K562 (cell line): ENCODE data around the gene ARHGAP4. TPM values are rescaled to one million over a fixed set of nuclear protein-coding genes. Genes with fewer than 3 reads are reported as not detected.

Experiments
- ATF2 ChIP-seq: sonication (generic); formaldehyde crosslinking; IDR thresholded peaks from 2 replicates; pipeline ENCODE4 v1.8.1; 2022; ENCODE audit warnings: missing genetic modification reagents
- BACH1 ChIP-seq: fragments of 200-800 bp; sonication (Bioruptor generic); IDR thresholded peaks from 2 replicates; pipeline ENCODE4 v1.6.1; 2016; ENCODE audit warnings: missing genetic modification characterization, missing compliant biosample characterization
- CREB3 ChIP-seq: fragments of 450-650 bp; conservative IDR thresholded peaks from 2 replicates; pipeline ENCODE4 v1.6.1; 2016; ENCODE audit warnings: missing genetic modification characterization, low read depth, mild to moderate bottlenecking, missing compliant biosample characterization, moderate library complexity
- ELF1 ChIP-seq: fragments of 200-800 bp; sonication (Bioruptor generic); IDR thresholded peaks from 2 replicates; pipeline ENCODE4 v1.6.1; 2016; ENCODE audit warnings: missing genetic modification characterization, missing compliant biosample characterization
- ETV6 ChIP-seq, 3 experiments: fragments of 150-350 bp in 1 of 3; sonication (generic) in 1 of 3; formaldehyde crosslinking in 1 of 3; IDR thresholded peaks; 2 replicates each; pipeline versions ENCODE4 v1.6.1 to v1.8.0; 2014 to 2022; ENCODE audit warnings: borderline replicate concordance in 2 of 3, low read depth in 2 of 3, antibody characterized with exemption in 1 of 3, low read length in 1 of 3, mild to moderate bottlenecking in 1 of 3, missing genetic modification reagents in 1 of 3
- FOS ChIP-seq: IDR thresholded peaks from 3 replicates; pipeline ENCODE4 v1.6.1; 2011; ENCODE audit not compliant: insufficient read length; ENCODE audit errors: extremely low read depth
- GATAD2A ChIP-seq: fragments of 450-650 bp; IDR thresholded peaks from 2 replicates; pipeline ENCODE4 v1.6.1; 2017
- KDM2B ChIP-seq: fragments of 250-450 bp; sonication (Bioruptor Pico); IDR thresholded peaks from 2 replicates; pipeline ENCODE4 v1.8.0; 2021; ENCODE audit warnings: mild to moderate bottlenecking, moderate library complexity
- KDM4B ChIP-seq, 2 experiments: fragments of 450-650 bp in 1 of 2; sonication (generic) in 1 of 2; IDR thresholded peaks; 2 replicates each; pipeline ENCODE4 v1.6.1; 2016 to 2017; ENCODE audit warnings: borderline replicate concordance in 2 of 2, antibody characterized with exemption in 1 of 2, low read depth in 1 of 2, mild to moderate bottlenecking in 1 of 2
- LEF1 ChIP-seq: fragments of 450-650 bp; IDR thresholded peaks from 2 replicates; pipeline ENCODE4 v1.6.1; 2016; ENCODE audit warnings: mild to moderate bottlenecking
- MBD1 ChIP-seq: fragments of 250-450 bp; sonication (Bioruptor Pico); IDR thresholded peaks from 2 replicates; pipeline ENCODE4 v1.8.0; 2022; ENCODE audit warnings: inconsistent platforms
- MIER1 ChIP-seq: fragments of 450-650 bp; IDR thresholded peaks from 2 replicates; pipeline ENCODE4 v1.6.1; 2016; ENCODE audit warnings: antibody characterized with exemption, mild to moderate bottlenecking, low read depth
- NCOA6 ChIP-seq: fragments of 450-650 bp; IDR thresholded peaks from 2 replicates; pipeline ENCODE4 v1.6.1; 2017; ENCODE audit warnings: mild to moderate bottlenecking
- PREB ChIP-seq: sonication (generic); formaldehyde crosslinking; IDR thresholded peaks from 2 replicates; pipeline ENCODE4 v1.8.1; 2023; ENCODE audit warnings: mild to moderate bottlenecking, missing genetic modification reagents
- RBM14 ChIP-seq: fragments of 200-400 bp; formaldehyde crosslinking; IDR thresholded peaks from 2 replicates; pipeline ENCODE4 v1.6.1; 2018; ENCODE audit warnings: low read depth, mild to moderate bottlenecking, low read length, moderate library complexity, borderline replicate concordance; ENCODE audit not compliant: insufficient read depth
- RNF2 ChIP-seq: sonication (generic); IDR thresholded peaks from 2 replicates; pipeline ENCODE4 v1.6.1; 2016
- TAF15 ChIP-seq: fragments of 200-400 bp; formaldehyde crosslinking; IDR thresholded peaks from 2 replicates; pipeline ENCODE4 v1.6.1; 2017; ENCODE audit warnings: mild to moderate bottlenecking, low read depth, low read length, moderate library complexity
- ZBTB1 ChIP-seq: sonication (generic); formaldehyde crosslinking; IDR thresholded peaks from 2 replicates; pipeline ENCODE4 v1.8.1; 2023; ENCODE audit warnings: missing genetic modification reagents, low read depth, mild to moderate bottlenecking, borderline replicate concordance
- ZNF140 ChIP-seq: fragments of 250-450 bp; sonication (Bioruptor Pico); IDR thresholded peaks from 2 replicates; pipeline ENCODE4 v1.8.0; 2021; ENCODE audit warnings: moderate library complexity, mild to moderate bottlenecking, inconsistent platforms
- ZNF197 ChIP-seq: fragments of 200-800 bp; sonication (Bioruptor generic); IDR thresholded peaks from 2 replicates; pipeline ENCODE4 v1.6.1; 2016; ENCODE audit warnings: low read depth, missing genetic modification characterization, missing compliant biosample characterization
- ZNF408 ChIP-seq: fragments of 250-450 bp; sonication (Bioruptor Pico); IDR thresholded peaks from 2 replicates; pipeline ENCODE4 v1.4.0; 2020; ENCODE audit warnings: low read depth, mild to moderate bottlenecking, moderate library complexity
- ZNF644 ChIP-seq: fragments of 200-800 bp; sonication (Bioruptor generic); IDR thresholded peaks from 2 replicates; pipeline ENCODE4 v1.6.1; 2016; ENCODE audit warnings: low read depth, missing genetic modification characterization, missing compliant biosample characterization
- polyA plus RNA-seq, 8 experiments: library from polyadenylated mRNA; depleted of rRNA in 4 of 8; stranded (reverse) in 5 of 8; unstranded in 3 of 8; fragments of >200 nt; fragmentation: Nextera tagmentation in 2 of 8; fragmentation: Illumina TruSeq in 1 of 8; extraction: Ambion mirVana in 2 of 8; extraction: Trizol in 1 of 8; gene quantifications; 2 replicates each; pipeline versions ENCODE4 v1.2.1 to v1.2.3, GENCODE V29; 2011 to 2014; ENCODE audit warnings: inconsistent platforms in 1 of 8, missing spikeins in 1 of 8
- total RNA-seq, 7 experiments: library from RNA; depleted of rRNA in 6 of 7; stranded (reverse); fragments of >200 nt in 6 of 7; fragmentation: Illumina TruSeq in 2 of 7; extraction: Trizol in 2 of 7; gene quantifications; 2 replicates each; pipeline versions ENCODE4 v1.2.1 to v1.2.3, GENCODE V29; 2011 to 2021; ENCODE audit warnings: low replicate concordance in 1 of 7

ARHGAP4 gene
- total and polyA plus RNA-seq, 9 of the 15 experiments (the other 6 are each of a cell fraction or from before 2014, with no cell fraction given) = 0.30 to 81.8 (median 13.5) TPM

- peak; percentile 88 for TF ChIP-seq ATF2 (CRISPR knock-in tag)
- no peak for TF ChIP-seq GATAD2A
- no peak for TF ChIP-seq KDM2B (CRISPR knock-in tag)
- TF ChIP-seq RBM14 = no peak
- TF ChIP-seq RNF2 = no peak
- peak; percentile 94 for TF ChIP-seq ZNF644 (tag)
- TF ChIP-seq BACH1 (tag) = peak; percentile 63; the same call in 1 of the 2 replicates
- peak; percentile 99 for TF ChIP-seq NCOA6
- no peak for TF ChIP-seq KDM4B (IDR thresholded peaks at IDR 0.05; ENCODE audit: borderline replicate concordance in 2 of 2, low read depth in 1 of 2)
- no peak for TF ChIP-seq PREB
- peak; percentile 58; the same call in 1 of the 2 replicates for TF ChIP-seq CREB3
- TF ChIP-seq ZBTB1 (CRISPR knock-in tag) = peak; percentile 95
- TF ChIP-seq ZNF197 (CRISPR knock-in tag) = peak; percentile 94
- no peak for TF ChIP-seq MBD1
- no peak for TF ChIP-seq TAF15
- TF ChIP-seq ZNF408 (CRISPR knock-in tag) = no peak
- TF ChIP-seq FOS = no peak
- TF ChIP-seq LEF1 = no peak
- TF ChIP-seq ZNF140 (CRISPR knock-in tag) = no peak
- no peak for TF ChIP-seq ETV6 (IDR thresholded peaks at IDR 0.05; ENCODE audit: borderline replicate concordance in 1 of 2, low read depth in 2 of 2, low read length in 1 of 2)
- peak; percentile 96; the same call in 1 of the 2 replicates for TF ChIP-seq ETV6 (CRISPR knock-in tag; IDR thresholded peaks at IDR 0.05; ENCODE audit: borderline replicate concordance)
- no peak for TF ChIP-seq ELF1 (tag)
- TF ChIP-seq MIER1 = peak; percentile 99
Observed at GRCh38 chrX:153875391-153876111, 50.5 kb downstream of the ARHGAP4 start (continued).
